HG03469 (cell line): Measurements from ENCODE around the gene C2orf49.
A peak's percentile ranks its signal among the peaks of the same experiment; 100 is the strongest.

Source experiments
- ATAC-seq: cut with Tn5 transposase; IDR thresholded peaks from one replicate; pipeline ENCODE4 v1.9.1; 2021; ENCODE audit warnings: mild to moderate bottlenecking, moderate library complexity, moderate number of reproducible peaks; ENCODE audit not compliant: unreplicated experiment

Gene C2orf49

DNA sequence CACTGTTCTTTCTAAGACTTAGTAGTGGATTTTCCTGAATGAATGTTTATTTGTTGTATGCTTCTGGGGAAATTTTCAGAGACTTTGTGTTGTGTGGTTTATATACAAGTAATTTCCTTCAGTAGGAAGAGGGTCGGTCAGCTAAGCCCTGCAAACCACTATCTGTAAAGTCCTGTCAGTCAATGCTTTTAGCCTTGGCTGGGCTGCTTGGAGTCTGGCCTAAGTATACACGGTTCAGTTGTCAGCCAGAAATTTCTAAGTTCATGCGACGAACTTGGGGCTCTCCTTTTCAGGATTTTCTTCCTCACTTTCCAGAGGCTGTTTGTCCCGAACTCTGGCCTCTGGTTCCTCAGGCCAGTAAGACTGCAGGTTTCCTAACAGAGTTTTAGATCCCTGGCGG, 21.3 kb downstream of the C2orf49 start:
- no peak for ATAC-seq

DNA sequence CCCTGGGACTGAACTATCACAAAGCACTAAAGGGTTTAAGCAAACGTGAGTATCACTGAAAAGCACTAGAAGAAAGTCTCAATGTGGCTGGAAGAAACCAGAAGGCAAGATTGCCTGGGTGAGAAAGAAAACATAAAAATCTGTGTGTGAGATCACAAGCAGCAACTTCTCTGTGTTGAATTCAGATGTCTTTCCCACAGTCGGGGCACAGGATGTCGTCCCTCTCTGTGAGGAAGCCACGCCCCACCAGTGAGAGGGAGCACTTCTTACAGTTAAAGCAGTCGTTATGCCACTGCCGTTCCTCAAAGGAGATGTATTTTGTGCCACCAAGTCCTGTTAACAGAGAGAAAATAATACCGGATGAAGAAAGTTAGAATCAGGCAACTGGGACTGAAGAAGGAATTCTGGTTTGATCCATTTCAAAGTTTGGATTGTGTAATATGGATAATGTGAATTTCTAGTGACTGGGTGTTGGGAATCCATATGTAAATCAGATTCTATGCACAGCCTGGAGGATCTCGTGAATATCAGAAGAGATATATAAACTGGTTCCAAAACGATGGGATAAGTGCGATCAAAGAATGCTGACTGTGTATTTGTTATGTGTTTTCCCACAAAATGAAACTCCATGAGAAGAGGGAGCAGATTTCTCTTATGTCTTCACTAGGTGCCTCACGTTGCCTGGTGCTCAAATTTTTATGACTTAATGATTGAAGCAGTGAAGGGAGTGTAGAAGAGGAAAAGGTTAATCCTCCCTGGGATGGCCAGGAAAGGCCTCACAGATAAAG, 24.0 kb downstream of the C2orf49 start:
- ATAC-seq: no peak

GRCh38 chr2:105362862-105363591, 25.7 kb downstream of the C2orf49 start:
- no peak for ATAC-seq

DNA sequence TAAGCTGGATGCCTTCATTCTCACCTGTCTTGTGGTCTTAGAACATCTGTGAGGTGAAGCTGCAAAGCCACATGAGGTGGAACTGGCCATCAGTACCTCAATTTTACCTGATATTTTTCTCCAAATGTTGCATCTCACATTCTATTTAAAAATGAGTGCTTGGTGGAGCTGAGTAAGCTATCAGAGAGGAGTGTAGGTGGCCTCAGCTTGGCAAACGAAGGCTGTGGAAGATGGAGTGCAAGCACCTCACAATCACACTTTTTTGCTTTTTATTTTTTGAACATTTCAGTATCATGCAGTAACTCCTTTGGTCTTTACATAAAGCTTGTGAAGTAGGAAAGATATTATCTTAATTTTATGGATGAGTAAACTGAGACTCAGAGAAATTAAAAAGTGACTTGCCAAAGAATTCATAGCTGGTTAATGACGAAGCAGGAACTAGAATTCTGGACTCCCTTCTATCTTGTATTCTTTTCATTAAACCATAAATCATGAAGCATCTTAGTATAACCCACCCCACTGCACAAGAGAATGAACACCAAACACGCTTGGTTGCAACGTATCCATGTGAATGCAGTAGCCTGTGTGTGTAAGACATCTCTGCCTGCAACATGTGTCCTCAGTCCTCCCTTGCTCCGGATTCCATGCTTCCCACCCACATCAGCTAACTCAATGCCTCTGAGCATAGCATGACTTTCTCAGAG, 27.2 kb downstream of the C2orf49 start:
- no peak for ATAC-seq

- no peak for ATAC-seq
Observed at GRCh38 chr2:105365206-105365605, 27.9 kb downstream of the C2orf49 start.

DNA sequence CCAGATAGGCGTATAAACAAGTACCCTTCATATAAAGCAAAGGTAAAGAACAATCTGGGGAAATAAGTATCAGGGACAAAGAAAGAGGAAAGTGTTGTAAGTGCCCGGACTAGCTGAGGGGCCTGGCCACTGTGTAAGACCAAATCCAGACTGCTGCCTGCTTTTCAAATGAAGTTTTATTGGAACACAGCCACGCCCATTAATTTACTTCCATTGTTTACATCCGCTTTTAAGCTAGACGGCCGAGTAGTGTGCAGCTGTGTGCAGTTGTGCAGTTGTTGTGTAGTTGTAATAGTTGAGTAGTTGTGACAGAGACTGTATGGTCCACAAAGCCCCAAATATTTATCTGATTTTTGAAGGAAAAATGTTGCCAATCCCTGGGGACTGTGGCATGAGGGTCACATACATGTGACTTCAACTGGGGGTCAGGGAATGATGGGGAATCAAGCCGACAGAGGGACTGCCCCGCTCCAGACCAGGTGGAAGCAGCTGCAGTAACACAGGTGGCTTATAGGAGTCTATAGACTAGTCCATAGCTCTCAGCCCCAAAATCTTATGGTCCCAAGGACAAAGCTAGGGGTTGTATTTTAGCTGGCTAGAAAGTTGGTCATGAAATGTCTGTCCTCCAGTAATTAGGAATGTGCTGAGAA, 31.5 kb downstream of the C2orf49 start:
- ATAC-seq: no peak

DNA sequence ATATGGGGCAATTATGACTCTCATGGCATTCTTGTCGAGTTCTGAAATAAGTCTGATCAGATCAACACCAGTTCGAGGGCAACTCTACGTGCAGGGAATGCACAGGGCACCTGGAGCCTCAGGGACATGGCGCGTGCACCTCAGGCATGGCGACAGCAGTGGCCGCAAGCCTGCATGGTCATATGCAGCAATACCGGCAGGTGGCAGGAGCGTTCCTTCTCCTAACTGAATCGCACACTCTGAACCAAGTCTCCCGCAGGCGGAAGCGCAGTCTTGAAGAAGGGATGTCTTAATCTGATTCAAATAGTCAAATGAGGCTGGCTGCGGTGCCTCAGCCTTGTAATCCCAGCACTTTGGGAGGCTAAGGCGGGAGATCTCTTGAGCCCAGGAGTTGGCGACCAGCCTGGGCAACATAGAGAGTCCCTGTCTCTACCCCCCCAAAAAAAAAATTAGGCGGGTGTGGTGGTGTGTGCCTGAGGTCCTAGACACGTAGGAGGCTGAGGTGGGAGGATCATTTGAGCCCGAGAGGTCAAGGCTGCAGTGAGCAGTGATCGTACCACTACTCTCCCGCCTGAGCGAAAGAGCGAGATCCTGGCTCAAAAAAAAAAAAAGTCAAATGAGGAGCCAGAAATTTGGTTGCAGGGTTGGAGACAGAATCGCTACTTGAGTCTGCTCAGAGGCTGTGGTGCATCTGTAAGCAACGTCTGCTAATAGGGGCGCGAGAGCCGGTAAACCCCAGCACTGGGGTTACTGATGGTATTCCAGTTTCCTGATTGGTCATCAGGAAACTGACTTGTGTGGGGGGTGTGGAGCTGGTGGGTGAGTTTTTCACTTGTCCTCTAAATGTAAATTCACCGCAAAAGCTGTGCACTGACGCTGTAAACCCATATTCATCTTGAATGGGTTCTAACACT, 32.7 kb downstream of the C2orf49 start:
- peak; percentile 89 for ATAC-seq

DNA sequence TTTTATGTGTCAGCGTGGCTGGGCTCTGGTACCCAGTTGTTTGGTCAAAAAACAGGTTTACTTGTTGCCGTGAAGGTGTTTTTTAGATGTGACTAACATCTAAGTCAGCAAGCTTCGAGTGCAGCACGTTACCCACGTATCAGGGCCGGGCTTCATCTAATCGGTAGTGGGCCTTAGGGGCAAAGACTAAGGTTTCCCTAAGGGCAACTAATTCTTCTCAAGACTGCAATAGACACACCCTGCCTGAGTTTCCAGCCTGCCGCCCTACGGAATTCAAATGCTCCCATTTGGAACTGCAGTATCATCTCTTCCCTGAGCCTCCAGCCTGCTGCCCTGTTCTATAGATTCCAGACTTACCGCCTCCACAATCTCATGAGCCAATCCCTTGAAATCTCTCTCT, 33.8 kb downstream of the C2orf49 start:
- ATAC-seq: no peak

- no peak for ATAC-seq
Observed at GRCh38 chr2:105371810-105372209, 34.5 kb downstream of the C2orf49 start.

- ATAC-seq: no peak
Observed at GRCh38 chr2:105373344-105373781, 36.0 kb downstream of the C2orf49 start.

DNA sequence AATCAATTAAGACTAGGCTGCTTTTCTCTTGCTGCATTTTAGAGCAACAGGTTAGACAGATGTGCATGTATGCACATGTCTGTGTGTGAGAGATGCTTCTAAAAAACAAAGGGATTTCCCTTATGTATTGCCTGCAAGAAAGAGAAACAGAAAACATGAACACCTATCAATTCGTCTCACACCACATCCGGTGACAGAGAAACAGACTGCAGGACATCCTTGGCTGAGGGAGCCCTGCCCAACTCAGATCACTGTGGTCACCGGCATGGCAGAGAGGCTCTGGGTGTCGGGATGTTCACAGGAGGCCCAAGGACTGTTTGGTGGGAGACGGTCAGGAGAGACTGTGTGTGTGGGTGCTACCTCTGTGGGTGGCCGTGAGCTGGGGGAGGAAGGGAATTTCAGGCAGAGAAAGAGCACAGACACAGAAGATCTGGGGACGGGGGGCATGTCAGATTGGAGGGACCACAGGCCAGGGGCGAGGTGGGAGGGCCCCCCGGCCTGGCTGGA, 36.6 kb downstream of the C2orf49 start:
- ATAC-seq: peak; percentile 69

DNA sequence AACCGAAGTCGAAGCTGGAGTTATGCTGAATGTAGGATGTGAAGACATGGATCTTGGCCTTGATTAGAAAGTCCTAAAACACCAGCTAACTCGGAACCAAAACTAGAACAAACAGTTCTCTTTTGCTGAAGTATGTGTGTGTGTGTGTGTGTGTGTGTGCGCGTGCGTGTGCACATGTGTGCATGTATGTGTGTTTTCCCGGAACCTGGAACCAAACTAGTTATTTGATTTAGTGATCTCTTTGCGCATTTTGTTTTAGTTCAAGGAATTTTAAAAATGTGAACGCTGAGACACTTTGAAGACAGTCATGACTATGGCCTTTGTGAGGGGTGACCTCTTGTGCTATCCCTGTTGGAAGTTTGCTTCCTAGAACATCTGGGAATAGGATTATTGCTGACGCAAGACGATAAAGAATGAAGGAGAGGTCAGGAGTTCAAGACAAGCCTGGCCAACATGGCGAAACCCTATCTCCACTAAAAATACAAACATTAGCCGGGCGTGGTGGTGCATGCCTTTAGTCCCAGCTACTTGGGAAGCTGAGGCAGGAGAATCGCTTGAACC, 37.7 kb downstream of the C2orf49 start:
- ATAC-seq: no peak

GRCh38 chr2:105376010-105376409, 38.7 kb downstream of the C2orf49 start:
- no peak for ATAC-seq

GRCh38 chr2:105376789-105377240, 39.5 kb downstream of the C2orf49 start:
- no peak for ATAC-seq

DNA sequence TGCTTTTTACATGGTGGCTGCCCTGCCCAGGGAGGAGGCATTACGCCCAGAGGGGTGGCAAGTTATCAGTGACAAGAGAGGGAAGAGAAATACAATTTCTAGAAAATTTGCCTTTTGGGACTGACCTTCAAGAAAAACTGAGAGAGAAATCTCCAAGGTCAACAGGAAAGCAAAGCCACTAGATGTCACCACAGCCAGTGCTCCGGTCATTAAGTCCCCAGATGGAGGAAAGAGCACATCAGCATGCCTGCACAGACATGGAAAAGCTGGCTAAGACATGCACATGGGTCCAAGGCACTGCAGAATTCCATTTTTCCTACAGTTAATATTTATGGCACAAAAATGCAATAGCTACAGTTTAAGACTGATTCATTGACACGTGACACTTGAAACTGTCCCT, 40.5 kb downstream of the C2orf49 start:
- no peak for ATAC-seq

DNA sequence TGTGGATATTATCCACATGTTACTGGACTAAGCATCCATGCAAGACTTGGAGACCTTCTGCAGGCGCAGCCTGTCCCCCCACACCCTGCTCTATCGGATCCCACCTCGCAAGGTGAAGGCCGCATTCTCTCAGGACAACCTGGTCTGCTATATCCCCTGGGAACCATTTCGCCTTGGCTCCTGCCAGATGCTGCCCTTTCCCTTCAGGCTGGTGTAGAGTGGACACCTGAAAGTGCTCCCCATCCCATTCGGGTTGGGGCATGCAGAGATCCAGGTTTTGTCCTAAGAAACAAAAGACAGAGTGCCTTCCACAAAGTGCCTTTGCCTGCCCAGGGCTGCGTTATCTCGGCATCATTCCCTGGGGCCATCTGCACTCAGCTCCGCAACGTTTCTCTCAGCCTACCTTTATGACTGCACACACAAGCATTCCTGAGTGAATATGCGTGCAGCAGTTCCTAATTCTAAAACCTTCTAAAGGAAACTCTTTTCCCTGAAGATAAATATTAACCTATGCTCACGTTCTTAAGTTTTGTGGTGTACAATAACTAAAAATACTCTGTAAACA, 41.0 kb downstream of the C2orf49 start:
- no peak for ATAC-seq

- no peak for ATAC-seq
Observed at GRCh38 chr2:105378921-105379383, 41.6 kb downstream of the C2orf49 start.

GRCh38 chr2:105379741-105380186, 42.4 kb downstream of the C2orf49 start:
- no peak for ATAC-seq
